Stimulated activated CD4-positive, alpha-beta T cell treated with anti-CD3 and anti-CD28 coated beads, Interleukin-4, amount 100 ng/mL, for 24 hours (primary cell): ENCODE data around the gene GPR18.
"Not testable (repeated sequence)": the region's sequence is repeated elsewhere in the genome, so short reads cannot be mapped to it uniquely, and the experiment has no call there.

Experiments
- DNase-seq: peaks from one replicate; pipeline ENCODE4 v3.0.0-alpha.2; 2020

GPR18 gene

DNA sequence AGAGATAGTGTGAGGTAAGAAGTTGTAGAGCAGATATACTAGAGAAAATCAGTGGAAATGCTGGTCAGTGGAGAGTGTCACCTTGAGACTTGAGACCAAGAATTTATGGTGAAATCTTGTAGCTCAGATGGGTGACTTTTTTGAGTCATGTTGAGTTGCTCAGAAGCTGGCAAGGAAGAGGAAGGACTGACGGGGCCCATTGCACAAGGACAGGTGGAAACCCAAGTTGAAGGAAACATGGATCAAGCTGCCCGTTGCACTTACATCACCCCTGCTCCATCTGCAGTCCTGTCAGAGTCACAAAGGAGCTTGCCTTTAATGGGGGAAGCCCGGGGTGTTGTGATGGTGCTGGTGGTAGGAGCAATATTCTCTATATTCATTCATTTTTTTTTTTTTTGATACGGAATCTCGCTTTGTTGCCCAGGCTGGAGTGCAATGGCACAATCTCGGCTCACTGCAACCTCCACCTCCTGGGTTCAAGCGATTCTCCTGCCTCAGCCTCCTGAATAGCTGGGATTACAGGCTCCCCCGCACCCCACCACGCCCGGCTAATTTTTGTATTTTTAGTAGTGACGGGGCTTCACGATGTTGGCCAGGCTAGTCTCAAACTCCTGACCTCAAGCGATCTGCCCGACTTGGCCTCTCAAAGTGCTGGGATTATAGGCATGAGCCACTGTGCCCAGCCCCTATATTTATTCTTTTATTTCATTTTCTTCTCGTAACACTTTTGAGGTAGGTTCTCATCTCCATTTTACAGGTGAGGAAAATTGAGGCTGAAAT, 30.1 kb downstream of the GPR18 start:
- DNase-seq, result no peak

DNA sequence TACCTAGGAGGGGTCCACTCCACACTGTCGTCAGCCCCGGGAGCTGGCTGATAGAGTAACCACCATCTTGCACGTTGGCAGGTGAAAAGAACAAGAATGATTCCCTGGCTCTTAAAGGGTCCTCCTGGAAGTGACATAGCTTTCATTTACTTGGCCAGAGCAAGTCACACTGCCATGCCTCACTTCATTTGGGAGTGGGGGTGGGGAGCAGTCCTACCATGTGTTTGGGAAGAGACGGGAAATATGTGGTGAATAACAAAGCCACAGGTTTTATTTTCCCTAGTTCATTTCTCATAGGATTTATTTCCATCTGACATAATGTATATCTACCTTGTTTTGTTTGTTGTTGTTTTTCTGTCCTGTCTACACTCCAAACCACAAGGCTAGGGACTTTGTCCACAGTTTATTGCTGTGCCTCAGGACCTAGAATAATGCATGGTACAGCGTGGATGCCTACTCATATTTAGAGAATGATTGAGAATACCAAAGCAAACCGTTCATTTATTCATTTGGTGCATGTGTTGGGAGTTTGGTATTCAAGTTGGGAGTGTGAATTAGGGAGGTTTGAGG, 30.8 kb downstream of the GPR18 start:
- no peak for DNase-seq

DNA sequence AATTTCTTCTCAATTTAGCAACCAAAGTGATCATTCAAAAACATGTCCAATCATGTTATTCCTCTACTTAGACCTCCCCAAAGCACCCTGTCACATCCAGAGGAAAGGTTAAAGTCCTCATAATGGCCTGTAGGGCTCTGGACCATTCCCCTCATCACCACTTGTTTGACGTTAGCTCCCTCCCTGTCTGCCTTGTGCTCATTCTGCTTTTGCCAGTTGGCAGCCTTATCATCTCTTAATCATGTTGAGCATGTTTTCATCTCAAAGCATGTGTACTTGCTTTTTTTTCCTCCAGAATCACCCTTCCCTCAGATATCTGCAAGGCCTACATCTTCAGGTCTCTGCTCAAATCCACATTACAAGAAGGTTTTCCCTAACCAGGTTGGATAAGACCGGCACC, 31.7 kb downstream of the GPR18 start:
- no peak for DNase-seq

DNA sequence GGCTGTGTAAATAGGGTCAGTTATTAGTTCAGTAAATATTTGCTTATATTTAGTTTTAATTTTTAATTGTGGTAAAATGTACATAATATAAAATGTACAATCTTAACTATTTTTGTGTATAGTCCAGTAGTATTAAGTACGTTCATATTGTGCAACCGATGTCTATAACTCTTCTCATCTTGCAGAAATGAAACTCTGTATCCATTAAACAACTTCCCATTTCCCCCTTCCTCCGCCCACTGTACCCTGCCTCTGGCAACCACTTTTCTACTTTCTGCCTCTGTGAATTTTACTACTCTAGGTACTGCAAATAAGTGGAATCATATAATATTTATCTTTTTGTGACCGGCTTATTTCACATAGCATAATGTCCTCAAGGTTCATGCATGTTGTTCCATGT, 33.1 kb downstream of the GPR18 start:
- DNase-seq, result no peak

DNA sequence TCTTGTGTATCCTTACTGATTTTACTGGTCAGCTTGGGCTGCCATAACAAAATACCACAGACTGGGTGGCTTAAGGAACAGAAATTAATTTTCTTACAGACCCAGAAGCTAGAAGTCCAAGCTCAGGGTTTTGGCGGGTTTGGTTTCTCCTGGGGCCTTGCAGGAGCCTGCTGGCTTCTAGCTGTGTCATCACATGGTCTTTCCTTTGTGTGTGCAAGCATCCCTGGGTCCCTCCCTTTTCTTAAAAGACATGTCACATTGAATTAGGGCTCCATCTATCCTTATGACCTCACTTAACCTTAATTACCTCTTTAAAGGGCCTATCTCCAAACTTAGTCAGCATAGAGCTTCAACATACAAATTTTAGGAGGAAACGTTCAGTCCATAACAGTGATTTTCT, 34.2 kb downstream of the GPR18 start:
- DNase-seq, result no peak

DNA sequence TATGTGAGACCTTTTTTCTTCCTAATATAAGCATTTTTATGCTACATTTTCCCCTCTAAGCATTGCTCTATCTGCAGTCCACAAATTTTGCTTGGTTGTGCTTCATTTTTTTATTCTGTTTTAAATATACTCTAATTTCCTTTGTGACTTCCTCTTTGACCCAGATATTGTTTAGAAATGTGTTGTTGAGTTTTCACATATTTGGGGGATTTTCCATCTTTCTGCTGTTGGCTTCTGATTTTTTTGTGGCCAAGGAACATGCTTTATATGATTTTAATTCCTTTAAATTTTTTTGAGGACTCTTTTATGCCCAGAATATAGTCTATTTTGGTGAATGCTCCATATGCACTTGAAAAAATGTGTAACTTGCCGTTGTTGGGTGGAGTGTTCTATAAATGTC, 34.6 kb downstream of the GPR18 start:
- no peak for DNase-seq

DNA sequence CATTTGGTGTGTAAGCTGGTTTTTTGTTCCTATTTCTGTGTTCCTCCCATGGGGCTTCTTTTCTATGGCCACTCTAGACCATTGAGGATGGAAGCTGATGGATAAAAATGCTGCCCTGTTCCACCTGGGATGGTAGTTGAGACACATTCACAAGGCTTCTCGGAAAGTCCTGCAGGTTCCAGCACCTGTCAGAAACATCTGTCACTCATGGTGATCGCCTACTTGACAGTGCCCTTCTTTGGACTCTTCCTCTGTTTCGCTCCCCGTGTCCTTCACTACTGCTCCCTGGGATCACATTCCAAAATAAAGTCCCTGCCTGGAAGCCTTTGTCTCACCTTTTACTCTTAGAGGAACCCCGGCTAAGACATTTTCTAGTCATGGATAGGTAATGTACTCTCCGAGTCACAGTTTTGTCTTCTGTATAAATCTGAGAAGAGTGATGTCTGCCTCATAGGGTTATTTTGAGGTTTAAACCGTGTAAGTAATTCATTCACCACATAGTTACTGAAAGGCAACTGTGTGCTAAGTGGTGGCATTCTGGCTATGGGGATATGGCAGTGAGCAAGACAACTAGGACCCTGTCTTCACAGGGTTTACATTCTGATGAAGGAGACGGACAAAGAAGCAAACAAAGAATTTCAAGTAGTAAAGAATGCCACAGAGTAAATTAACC, 36.5 kb downstream of the GPR18 start:
- no peak for DNase-seq

DNA sequence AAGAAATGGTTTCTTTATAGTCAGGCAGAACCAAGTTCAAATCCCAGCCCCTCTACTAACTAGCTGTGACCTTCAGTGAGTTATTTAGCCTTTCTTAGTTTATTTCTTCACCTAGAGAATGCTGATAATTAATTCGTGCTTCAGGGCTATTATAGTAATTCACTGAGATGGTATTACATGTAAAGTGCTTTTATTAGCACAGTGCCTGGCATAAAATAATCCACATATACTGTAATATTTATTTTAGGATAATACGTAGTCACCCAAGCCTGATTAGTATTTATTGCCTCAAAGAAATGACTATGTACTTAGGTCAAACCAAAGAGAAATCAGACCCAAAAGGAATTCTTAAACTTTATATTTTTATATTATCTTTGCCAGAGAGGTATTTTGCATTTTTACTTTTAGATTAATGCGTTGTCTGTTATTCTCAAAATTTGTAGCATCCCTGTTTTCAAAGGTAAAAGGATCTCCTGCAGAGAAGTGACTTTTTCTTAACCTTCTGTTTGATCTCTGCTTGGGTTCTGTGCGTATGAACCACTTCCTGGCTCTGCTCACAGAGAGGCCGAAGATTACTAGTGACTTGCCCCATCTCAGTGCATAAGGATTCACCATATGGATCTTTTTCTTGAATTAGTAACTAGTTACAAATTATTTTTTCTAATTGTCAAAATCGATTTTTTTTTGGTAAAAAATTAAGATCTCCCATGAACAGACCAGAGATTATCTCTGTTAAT, 37.8 kb downstream of the GPR18 start:
- DNase-seq, result no peak

DNA sequence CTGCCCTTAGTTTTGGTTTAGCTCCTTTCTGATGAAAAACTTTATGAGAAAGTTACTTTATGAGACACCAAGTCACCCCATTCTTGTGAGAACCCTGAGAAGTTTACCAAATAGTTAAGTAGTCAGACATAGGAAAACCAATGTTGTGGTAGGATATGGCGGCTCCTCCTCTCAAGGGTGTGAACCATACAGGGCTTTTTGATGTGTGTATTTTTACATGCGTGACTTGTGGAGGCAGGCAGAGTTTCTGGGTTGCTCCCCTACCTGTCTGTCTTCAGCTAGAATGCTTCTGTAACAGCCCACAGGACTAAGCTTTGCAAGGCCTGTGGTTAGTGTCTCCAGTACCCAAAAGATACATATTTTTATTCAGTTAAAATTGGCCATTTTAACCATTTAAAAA, 39.2 kb downstream of the GPR18 start:
- DNase-seq, result peak; percentile 63

DNA sequence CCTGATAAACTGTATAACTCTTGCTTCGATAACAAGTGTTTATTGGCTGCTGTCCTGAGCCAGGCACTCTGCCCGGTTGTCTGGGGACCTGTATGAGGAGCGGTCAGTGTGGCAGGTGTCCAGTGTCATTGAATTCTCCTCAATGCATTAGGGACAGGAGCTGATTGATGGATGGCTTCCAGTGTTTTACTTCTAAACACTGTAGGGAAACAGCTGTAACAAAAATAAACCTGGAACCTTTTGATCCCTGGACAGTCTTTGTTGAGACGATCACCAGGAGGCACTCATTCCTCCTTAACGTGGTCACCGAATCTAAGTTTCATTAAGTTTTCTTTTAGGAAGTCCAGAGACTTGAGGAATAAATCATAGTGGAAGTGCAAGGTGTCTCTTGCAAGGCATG, 39.6 kb downstream of the GPR18 start:
- no peak for DNase-seq

DNA sequence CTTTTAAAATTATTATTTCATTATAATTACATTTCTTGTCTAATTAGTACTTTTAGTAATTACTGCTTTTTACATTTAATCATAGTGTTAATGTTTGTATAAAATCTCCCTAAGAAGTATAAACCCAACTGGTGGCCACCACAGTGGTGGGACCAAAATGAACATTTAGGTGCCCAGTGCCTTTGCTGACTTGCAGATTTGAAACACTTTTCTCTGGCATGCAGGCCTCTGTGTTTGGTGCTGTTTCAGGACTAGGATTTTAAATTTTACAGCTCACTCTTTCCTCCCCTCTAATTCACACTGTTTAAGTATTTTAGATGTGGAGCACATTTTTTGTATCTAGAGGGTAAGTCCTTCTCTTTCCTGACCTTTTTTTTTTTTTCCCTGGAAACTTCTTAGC, 40.1 kb downstream of the GPR18 start:
- no peak for DNase-seq

DNA sequence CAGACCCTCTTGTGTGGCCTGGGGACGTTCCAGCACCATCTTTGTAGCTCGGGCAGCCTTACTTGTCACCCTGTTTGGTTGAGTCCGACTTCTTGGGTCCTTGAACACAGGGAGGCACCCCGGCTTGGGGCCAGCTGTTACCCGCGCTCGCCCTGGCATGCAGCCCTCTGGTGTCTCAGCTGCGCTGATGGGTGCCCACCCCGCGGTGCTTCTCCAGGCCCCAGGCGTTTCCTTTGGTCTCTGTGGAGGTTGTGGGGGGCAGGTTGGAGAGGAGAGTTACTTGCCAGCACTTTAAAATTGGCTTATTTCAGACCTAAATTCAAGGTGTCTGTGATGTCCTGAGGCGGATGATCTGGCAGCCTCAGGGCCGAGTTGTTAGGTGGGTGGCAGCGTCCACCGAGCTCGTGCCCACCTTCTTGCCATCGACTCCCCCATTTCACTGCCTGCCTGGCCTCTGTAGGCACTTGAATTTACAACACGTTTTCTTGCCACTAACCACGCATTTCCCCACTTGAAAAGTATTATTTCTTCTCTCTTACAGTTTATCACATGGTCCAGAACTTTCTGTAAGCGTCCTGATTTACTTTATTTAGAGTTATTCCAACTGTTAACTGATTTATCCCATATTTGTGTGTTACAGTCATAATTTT, 40.6 kb downstream of the GPR18 start:
- DNase-seq, result no peak

DNA sequence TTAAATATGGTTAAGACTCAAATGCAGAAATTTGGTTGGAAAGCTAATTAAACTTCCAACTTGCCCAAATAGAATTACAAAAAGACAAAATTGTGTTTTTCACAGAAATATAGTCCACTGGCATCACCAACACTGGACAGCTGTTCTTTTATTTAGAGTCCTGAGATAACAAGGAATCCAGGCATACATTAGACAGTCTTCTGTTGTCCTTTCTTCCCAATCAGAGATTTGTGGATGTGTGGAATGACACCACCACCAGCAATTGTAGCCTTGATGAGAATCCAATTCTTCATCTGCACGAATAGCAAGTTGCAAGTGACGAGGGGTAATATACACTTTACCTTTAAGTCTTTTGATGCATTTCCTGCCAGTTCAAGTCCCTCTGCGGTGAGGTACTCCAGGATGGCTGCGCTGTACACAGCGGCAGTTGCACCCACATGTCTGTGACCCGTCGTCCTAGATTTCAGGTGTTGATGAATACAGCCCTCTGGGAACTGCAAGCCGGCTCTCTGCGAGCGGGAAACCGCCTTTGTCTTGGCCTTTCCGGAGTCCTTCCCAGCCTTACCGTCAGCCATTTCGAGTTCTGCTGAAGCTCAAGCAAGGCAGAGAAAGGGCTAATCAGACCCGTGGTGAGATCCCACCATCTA, 42.9 kb downstream of the GPR18 start:
- peak; percentile 54 for DNase-seq

DNA sequence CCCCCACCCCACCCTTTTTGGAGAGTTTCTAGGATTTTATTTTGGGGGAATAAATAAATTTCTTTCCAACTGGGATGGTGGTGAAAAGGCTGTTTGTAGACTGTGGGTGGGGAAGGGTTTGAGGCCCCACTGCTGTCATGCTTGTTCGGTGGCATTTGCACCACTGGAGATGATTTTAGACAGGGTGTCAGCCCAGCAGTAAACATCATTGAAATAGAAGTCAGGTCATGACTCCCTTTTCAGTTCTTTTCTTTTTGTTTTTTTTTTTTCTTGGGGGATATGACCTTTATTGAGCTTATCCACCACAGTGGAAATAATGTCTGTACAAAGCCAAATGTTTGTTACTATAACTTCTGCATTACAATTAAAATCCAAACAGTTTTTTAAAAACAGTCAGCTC, 43.4 kb downstream of the GPR18 start:
- no peak for DNase-seq

DNA sequence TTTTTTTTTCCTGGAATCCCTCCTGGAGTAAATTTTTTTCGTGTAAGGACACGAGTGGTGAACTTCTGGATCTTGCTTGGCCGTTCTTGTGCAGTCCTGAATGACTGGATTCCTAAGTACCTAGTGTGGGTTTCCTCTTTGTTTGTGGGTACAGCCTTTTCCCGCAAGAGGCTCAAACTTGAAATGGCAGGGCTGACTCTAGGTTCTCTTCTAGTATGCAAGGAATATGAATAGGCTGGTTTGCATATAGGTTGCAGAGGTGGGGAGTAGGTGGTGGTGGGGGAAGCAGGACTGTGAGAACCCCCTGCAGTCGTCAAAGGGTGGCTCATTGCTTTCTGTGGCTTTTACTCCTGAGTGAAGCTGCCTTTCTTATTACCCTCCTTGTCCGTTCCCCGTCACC, 43.9 kb downstream of the GPR18 start:
- peak; percentile 74 for DNase-seq

DNA sequence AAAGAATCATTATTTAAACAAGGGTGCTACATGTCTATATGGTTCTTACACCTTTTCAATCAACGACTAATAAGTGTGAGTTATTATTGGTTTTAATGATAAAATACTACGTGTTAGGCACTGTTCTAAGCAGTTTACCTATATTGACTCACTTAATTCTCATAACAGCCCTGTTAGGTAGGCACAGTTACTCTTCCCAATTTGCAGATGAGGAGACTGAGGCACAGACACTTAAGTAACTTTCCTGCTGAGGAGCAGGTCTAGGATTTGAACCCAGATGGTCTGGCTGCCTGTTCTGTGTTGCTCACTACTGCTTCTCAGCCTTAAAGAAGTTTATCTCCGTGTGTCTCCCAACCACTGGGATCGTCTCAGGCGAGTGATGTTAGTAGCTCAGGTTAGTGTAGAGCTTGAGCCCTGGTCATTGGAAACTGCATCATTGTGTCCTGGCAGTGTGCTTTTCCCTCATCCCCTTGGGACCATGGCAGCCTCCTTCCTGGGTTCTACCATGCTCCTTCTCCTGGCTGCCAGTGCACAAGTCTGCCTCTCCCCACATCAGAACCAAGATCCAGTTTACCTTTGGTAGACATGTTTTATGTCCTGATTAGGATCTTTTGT, 46.7 kb downstream of the GPR18 start:
- no peak for DNase-seq

DNA sequence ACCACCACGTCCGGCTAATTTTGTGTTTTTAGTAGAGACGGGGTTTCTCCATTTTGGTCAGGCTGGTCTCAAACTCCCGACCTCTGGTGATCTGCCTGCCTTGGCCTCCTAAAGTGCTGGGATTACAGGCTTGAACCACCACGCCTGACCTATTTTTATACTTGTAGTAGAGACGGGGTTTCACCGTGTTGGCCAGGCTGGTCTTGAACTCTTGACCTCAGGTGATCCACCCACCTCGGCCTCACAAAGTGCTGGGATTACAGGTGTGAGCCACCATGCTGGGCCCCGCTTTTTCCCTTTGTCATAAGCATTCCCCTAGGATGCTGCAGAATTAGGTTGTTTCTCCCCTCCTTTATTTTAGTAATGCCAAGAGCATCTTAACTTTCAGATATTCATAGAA, 47.6 kb downstream of the GPR18 start:
- not testable (repeated sequence) for DNase-seq

DNA sequence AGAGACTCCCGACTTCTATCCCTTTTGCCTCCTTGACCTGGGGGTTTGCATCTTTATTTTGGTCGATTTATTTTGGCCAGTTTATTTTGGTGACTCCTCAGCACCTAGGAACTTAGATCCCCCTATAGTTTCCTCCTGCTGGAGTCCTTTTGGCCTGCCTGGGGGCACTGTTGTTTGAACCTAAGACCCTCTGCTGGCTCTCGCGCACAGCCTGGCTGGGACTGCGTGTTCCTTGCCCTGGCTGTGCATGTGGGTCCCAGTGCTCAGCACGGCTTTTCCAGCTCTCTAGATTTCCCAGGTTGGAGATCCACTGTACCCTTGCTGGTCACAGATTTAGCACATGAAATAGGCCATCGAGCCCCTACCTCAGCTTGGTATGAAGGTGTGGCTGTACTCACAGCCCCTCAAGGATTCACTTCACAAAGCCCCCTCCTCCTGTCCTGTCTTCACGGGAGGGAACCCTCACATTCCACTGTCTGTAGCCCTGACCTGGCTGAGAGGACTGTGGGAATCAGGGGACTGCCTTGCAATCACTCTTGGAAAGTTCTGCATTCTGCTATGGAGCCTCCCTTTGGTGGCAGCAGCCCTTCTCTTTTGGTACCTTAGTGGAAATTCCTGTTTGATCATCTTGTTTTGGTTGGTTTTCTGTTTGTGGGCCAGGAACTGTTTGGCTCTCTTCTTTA, 49.2 kb downstream of the GPR18 start:
- DNase-seq, result no peak

DNA sequence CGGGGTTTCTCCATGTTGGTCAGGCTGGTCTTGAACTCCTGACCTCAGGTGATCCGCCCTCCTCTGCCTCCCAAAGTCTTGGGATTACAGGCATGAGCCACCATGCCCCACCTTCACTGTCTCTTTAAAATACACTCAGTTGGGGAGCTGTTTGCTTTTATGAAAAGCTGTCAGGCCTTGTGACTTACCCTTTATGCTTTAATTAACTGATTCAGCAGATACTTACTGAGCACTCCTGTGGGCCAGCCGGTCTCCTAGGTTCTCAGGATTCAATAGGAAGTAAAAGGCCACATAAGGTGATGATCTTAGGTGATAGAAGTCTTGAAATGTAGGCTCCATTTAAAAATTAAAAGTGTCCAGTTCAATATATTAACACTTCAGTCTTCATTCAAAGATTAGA, 50.0 kb downstream of the GPR18 start:
- DNase-seq, result no peak

DNA sequence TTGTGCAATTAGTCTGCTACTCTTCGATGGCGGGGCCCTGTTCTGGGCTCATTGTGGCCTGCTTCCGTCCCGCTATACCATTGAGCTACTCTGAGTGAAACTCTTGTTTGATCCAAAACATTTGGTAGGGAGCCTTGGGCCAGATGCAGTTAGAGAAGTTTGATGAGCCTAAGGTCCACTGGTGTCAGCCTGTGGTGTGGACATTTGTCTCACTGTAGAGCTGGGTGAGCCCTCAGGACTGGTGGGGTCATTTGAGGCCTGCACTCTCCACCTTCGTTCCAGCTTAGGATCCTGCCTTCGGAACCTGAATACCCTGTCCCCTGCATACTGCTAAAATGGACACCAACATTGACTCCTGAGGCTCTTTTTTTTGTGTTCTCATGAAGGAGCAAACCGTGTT, 50.7 kb downstream of the GPR18 start:
- DNase-seq, result no peak

DNA sequence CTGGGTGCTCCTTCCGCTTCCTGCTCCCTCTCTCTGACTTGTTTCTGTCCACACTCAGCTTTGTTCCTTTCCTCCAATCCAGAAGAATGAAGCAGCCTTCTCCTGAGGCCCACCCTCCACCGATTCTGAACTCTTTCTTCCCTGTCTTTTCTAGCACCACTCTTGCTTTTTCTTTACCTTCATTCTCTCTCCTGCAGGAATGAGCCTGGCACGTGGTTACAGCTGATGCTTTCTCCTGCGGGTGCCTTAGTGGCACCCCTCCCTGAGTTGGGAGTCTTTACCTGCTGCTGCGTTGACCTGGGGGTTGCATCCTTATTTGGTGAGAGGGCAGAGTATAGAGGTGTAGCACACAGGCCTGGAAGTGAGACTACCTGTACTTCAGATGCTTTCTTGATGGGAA, 51.3 kb downstream of the GPR18 start:
- no peak for DNase-seq

DNA sequence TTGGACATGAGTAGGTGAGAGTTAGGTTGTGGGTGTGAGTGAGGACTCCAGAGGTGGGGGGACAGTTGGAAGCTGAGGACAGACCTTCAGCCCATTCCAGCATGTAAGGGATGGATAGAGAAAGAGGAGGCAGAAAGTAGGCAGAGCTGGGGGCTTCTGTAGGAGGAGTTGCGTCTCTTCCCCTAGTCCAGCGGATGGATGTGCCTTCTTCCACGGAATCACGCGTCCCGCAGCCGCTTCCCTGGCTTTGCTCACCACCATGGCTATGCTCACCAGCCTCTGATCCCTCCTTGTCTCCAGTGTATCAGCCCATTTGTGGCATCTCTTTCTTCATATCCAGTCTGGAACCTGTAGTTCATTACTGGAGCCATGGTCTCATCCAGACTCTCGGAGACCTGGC, 52.0 kb downstream of the GPR18 start:
- no peak for DNase-seq
